Left ventricle myocardium inferior (tissue), 1 donor: ENCODE results near the gene ZNF22. TPM values are rescaled to one million over a fixed set of nuclear protein-coding genes. Genes with fewer than 3 reads are reported as not detected.
A peak's percentile ranks its signal among the peaks of the same experiment; 100 is the strongest.

Experiments
- DNase-seq: peaks from one replicate; pipeline ENCODE4 v3.0.0-alpha.2; 2020
- H3K27ac ChIP-seq: fragments of 200-600 bp; replicated peaks from 2 replicates; pipeline ENCODE4 v1.8.0; 2021
- H3K27me3 ChIP-seq: fragments of 200-600 bp; 2 replicates; pipeline ENCODE4 v1.8.0; 2021; ENCODE audit warnings: low read depth
- H3K36me3 ChIP-seq: fragments of 200-600 bp; 2 replicates; pipeline ENCODE4 v1.8.0; 2021
- H3K4me1 ChIP-seq: fragments of 200-600 bp; 2 replicates; pipeline ENCODE4 v1.8.0; 2021
- H3K4me3 ChIP-seq: fragments of 200-600 bp; 2 replicates; pipeline ENCODE4 v1.8.0; 2021; ENCODE audit warnings: mild to moderate bottlenecking, moderate library complexity
- H3K9me3 ChIP-seq: fragments of 200-600 bp; replicated peaks from 2 replicates; pipeline ENCODE4 v1.8.0; 2021
- CTCF ChIP-seq: fragments of 200-600 bp; IDR thresholded peaks from 2 replicates; pipeline ENCODE4 v1.8.0; 2021; ENCODE audit warnings: antibody characterized with exemption, mild to moderate bottlenecking, borderline replicate concordance
- intact Hi-C: fragments of 100-400 bp; cut with micrococcal nuclease; formaldehyde crosslinking; loops from one replicate; pipeline ENCODE4 v1.11.0; 2022
- total RNA-seq: library from RNA; stranded (reverse); fragmentation: NEBNext Ultra II Directional; extraction: Animal tissue kit (Norgen Biotek cat#: 25700); gene quantifications from one replicate; pipeline ENCODE4 v1.2.1, GENCODE V29; 2021
- donor health status: DM: no; HTN: yes; CAD: no; lungs with severe emphysema.

ZNF22 gene
- total RNA-seq, 1 donor from 2014 or later, result 14.2 TPM

GRCh38 chr10:44959247-44960087 lies 41.3 kb upstream of the ZNF22 start, which contains the start of gene RASSF4:
RASSF4 (plus strand) TSS chr10:44959802; CDS start chr10:44970203, 10,401 bp downstream.
- Histone ChIP-seq H3K9me3 (peaks cover 4% of the 10 kb centered on the region), H3K27me3 (no peaks in the 10 kb centered on the region), H3K27ac (peak within 1 kb of the TSS; percentile 96), H3K4me3 (peak within 1 kb of the TSS; percentile 85), H3K4me1 (peaks cover 96% of the 10 kb centered on the region), H3K36me3 (peaks cover 6% of the 10 kb centered on the region)
- peak; percentile 95 for DNase-seq
- intact Hi-C loops, result no loop called here
- TF ChIP-seq CTCF, result no peak

- H3K9me3 ChIP-seq, result peaks cover 4% of the 10 kb centered on the region
- no peak for TF ChIP-seq CTCF
- no peak for DNase-seq
- H3K36me3 ChIP-seq, result peaks cover 6% of the 10 kb centered on the region
- H3K4me3 ChIP-seq, result peak overlapping the region; percentile 85
- H3K27me3 ChIP-seq, result no peaks in the 10 kb centered on the region
- peaks cover 96% of the 10 kb centered on the region for H3K4me1 ChIP-seq
- peak overlapping the region; percentile 96 for H3K27ac ChIP-seq
- intact Hi-C loops, result no loop called here
These were observed 40.6 kb upstream of the ZNF22 start for GRCh38 chr10:44960088-44960460.

- Histone ChIP-seq H3K4me3 (peak overlapping the region; percentile 85), H3K27ac (peak overlapping the region; percentile 96), H3K27me3 (no peaks in the 10 kb centered on the region), H3K36me3 (peaks cover 6% of the 10 kb centered on the region), H3K9me3 (peaks cover 4% of the 10 kb centered on the region), H3K4me1 (peaks cover 96% of the 10 kb centered on the region)
- intact Hi-C loops, result no loop called here
- TF ChIP-seq CTCF, result no peak
- no peak for DNase-seq
These were observed 40.1 kb upstream of the ZNF22 start for GRCh38 chr10:44960482-44961229.

- peaks cover 96% of the 10 kb centered on the region for H3K4me1 ChIP-seq
- intact Hi-C loops, result no loop called here
These were observed 39.5 kb upstream of the ZNF22 start for GRCh38 chr10:44961230-44961571.

More at GRCh38 chr10:44961230-44961571, 39.5 kb upstream of the ZNF22 start:
- Histone ChIP-seq H3K9me3 (peaks cover 4% of the 10 kb centered on the region), H3K27me3 (no peaks in the 10 kb centered on the region), H3K27ac (peak overlapping the region; percentile 96), H3K4me3 (peak overlapping the region; percentile 85), H3K36me3 (peaks cover 6% of the 10 kb centered on the region)
- no peak for TF ChIP-seq CTCF
- DNase-seq, result no peak
